Measurements from ENCODE around the gene KCNQ1. TPM values are rescaled to one million over a fixed set of nuclear protein-coding genes. Genes with fewer than 3 reads are reported as not detected.

The KCNQ1 gene
- total RNA-seq, 1 experiment from 2014 or later, result 2.5 TPM

- no peak for TF ChIP-seq GTF2I (CRISPR knock-in tag; conservative IDR thresholded peaks at IDR 0.05)
- TF ChIP-seq, protein P1, sequence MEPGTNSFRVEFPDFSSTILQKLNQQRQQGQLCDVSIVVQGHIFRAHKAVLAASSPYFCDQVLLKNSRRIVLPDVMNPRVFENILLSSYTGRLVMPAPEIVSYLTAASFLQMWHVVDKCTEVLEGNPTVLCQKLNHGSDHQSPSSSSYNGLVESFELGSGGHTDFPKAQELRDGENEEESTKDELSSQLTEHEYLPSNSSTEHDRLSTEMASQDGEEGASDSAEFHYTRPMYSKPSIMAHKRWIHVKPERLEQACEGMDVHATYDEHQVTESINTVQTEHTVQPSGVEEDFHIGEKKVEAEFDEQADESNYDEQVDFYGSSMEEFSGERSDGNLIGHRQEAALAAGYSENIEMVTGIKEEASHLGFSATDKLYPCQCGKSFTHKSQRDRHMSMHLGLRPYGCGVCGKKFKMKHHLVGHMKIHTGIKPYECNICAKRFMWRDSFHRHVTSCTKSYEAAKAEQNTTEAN (CRISPR knock-in tag; IDR thresholded peaks at IDR 0.05), result no peak
- TF ChIP-seq NR2C2 (CRISPR knock-in tag; IDR thresholded peaks at IDR 0.05), result no peak
- no peak for TF ChIP-seq MXD4 (CRISPR knock-in tag; IDR thresholded peaks at IDR 0.05; ENCODE audit: borderline replicate concordance)
- no peak for TF ChIP-seq TP53 (CRISPR knock-in tag; IDR thresholded peaks at IDR 0.05)
- no peak for TF ChIP-seq ZBTB21 (CRISPR knock-in tag; IDR thresholded peaks at IDR 0.05; ENCODE audit: borderline replicate concordance)
- TF ChIP-seq, protein P2, sequence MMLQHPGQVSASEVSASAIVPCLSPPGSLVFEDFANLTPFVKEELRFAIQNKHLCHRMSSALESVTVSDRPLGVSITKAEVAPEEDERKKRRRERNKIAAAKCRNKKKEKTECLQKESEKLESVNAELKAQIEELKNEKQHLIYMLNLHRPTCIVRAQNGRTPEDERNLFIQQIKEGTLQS (CRISPR knock-in tag; conservative IDR thresholded peaks at IDR 0.05), result no peak
- TF ChIP-seq ZNF416 (CRISPR knock-in tag; IDR thresholded peaks at IDR 0.05), result no peak
- TF ChIP-seq ESRRA (CRISPR knock-in tag; IDR thresholded peaks at IDR 0.05; ENCODE audit: borderline replicate concordance), result no peak
- TF ChIP-seq OVOL2 (CRISPR knock-in tag; IDR thresholded peaks at IDR 0.05; ENCODE audit: borderline replicate concordance), result no peak
- no peak for TF ChIP-seq ZNF396 (CRISPR knock-in tag; IDR thresholded peaks at IDR 0.05; ENCODE audit: borderline replicate concordance)
These were observed 298.0 kb downstream of the KCNQ1 start (continued) for GRCh38 chr11:2742611-2743426.

DNA sequence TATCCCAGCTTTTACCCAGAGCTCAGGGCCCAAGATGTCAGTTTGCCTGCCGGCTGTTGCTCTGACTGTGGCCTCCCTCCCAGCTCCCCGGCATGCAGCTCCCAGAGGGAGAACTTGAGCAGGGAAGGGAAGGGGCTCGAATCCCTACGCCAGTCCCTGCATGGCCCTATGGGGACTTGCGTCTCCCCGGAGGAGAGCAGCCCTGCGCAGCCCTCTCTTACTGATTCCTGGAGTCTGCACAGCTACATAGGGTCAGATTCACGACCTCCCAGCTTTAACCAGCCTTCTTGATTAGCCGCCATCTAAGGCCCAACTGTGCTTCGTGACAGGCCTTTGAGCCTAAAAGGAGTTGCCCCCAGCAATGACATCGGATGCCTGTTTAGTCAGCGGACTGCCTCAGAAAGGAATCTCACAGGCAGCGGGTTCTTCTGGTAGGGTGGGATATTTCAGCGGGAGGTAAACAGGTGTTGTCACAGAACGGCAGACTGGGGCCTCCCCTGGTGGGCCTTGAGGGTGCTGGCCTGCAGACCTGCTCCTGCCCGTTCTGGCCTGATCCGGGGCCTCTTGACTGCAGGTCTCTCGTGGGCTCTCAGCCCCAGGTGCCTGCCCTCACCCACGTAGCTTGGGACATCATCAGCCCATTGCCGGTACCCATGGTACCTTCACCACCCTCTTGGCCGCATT lies 298.8 kb downstream of the KCNQ1 start:
- ChIA-PET CTCF (interaction anchor here (0.7 to 3.3 kb wide), 2 partner anchors 148 to 911 kb away, joined by 4 to 9 read pairs; no protein-coding TSS in a partner anchor), POLR2A (no interaction called here)
- ATAC-seq (no peak), DNase-seq (ENCODE audit: low spot score) (no peak)
- TF ChIP-seq SMAD4 (CRISPR knock-in tag; IDR thresholded peaks at IDR 0.05) (no peak), FOXP1 (CRISPR knock-in tag; IDR thresholded peaks at IDR 0.05; ENCODE audit: borderline replicate concordance) (no peak)
- Mint-ChIP-seq H3K36me3 (no peaks in the 10 kb centered on the region), H3K4me3 (no peak overlapping the region), H3K4me1 (no peaks in the 10 kb centered on the region), H3K9me3 (no peaks in the 10 kb centered on the region), H3K27ac (no peak overlapping the region), H3K27me3 (ENCODE audit: low read depth) (peaks cover 72% of the 10 kb centered on the region)

DNA sequence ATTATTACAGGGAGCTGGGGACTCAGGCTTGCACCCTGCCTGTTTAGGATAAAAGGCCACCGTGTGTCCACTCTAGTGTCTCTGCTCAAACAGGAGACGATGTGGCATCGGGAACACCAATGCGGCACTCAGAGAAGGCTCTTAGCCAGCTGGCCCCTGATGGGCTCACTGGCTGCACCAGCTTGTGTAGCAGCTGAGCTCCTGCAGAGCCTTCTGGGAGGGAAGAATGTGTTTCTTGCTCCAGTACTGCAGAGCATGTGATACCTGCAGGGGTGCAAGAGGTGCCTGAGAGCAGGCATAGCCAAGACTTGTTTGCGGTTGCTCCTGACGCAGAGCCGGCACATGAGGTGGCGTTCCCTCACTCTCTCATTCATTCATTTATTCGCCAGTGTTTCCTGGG lies 299.4 kb downstream of the KCNQ1 start:
- Mint-ChIP-seq H3K27ac (no peak overlapping the region), H3K36me3 (no peaks in the 10 kb centered on the region), H3K4me3 (no peak overlapping the region), H3K9me3 (no peaks in the 10 kb centered on the region), H3K27me3 (ENCODE audit: low read depth) (peaks cover 78% of the 10 kb centered on the region), H3K4me1 (no peaks in the 10 kb centered on the region)
- ATAC-seq (no peak), DNase-seq (ENCODE audit: low spot score) (no peak)
- TF ChIP-seq, protein P3, sequence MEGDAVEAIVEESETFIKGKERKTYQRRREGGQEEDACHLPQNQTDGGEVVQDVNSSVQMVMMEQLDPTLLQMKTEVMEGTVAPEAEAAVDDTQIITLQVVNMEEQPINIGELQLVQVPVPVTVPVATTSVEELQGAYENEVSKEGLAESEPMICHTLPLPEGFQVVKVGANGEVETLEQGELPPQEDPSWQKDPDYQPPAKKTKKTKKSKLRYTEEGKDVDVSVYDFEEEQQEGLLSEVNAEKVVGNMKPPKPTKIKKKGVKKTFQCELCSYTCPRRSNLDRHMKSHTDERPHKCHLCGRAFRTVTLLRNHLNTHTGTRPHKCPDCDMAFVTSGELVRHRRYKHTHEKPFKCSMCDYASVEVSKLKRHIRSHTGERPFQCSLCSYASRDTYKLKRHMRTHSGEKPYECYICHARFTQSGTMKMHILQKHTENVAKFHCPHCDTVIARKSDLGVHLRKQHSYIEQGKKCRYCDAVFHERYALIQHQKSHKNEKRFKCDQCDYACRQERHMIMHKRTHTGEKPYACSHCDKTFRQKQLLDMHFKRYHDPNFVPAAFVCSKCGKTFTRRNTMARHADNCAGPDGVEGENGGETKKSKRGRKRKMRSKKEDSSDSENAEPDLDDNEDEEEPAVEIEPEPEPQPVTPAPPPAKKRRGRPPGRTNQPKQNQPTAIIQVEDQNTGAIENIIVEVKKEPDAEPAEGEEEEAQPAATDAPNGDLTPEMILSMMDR (IDR thresholded peaks at IDR 0.05), result no peak
- TF ChIP-seq NR2C2 (CRISPR knock-in tag; IDR thresholded peaks at IDR 0.05), result no peak
- POLR2A ChIA-PET, result no interaction called here
- CTCF ChIA-PET, result interaction anchor here (3.3 kb wide), 1 partner anchor 148 kb away, joined by 9 read pairs; no protein-coding TSS in a partner anchor

DNA sequence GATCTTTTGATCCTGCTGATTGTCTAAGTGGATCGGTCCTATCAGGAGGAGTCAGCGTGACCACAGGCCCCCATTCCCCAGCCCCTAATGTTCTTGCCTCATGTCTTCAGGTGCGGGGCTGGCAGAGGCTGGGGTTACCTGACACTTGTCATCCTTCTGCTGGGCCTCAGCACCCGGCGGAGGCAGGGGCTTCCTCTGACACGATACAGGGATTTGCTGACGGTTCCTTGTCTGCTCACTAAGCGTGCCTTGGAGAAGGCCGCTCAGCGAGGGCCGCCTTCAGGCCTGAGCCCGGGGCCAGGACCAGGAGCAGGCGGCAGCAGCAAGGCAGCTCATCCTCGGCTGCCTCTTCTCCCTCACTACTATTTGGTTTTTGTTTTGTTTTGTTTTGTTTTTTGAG lies 300.7 kb downstream of the KCNQ1 start:
- no peak for DNase-seq (ENCODE audit: low spot score)
- no peak overlapping the region for H3K4me3 Mint-ChIP-seq
- no peaks in the 10 kb centered on the region for H3K36me3 Mint-ChIP-seq
- ChIA-PET POLR2A (no interaction called here), CTCF (no interaction called here)
- H3K27ac Mint-ChIP-seq, result no peak overlapping the region
- ATAC-seq, result no peak
- H3K27me3 Mint-ChIP-seq (ENCODE audit: low read depth), result peaks cover 87% of the 10 kb centered on the region
- no peaks in the 10 kb centered on the region for H3K4me1 Mint-ChIP-seq
- H3K9me3 Mint-ChIP-seq, result no peaks in the 10 kb centered on the region
- TF ChIP-seq SOX15 (CRISPR knock-in tag; IDR thresholded peaks at IDR 0.05) (no peak), CREB1 (CRISPR knock-in tag; IDR thresholded peaks at IDR 0.05) (no peak), ZNF532 (CRISPR knock-in tag; IDR thresholded peaks at IDR 0.05; ENCODE audit: borderline replicate concordance) (no peak), ZSCAN18 (CRISPR knock-in tag; IDR thresholded peaks at IDR 0.05) (no peak), ZNF317 (CRISPR knock-in tag; IDR thresholded peaks at IDR 0.05; ENCODE audit: borderline replicate concordance, low read depth) (no peak)

Data from WTC11 (cell line).